T follicular helper cell (primary cell): ENCODE data around the gene FUT4.
A peak's percentile ranks its signal among the peaks of the same experiment; 100 is the strongest.
"Not testable (repeated sequence)": the region's sequence is repeated elsewhere in the genome, so short reads cannot be mapped to it uniquely, and the experiment has no call there.

Experiments
- DNase-seq: peaks from one replicate; pipeline ENCODE4 v3.0.0-alpha.2; 2020; ENCODE audit warnings: low read depth
- total RNA-seq, 2 experiments: gene quantifications; one replicate each; lab custom pipeline; 2026; lab: John Stamatoyannopoulos, UW

Gene FUT4
- 14.7 to 22.7 reads per million in 2 experiments for total RNA-seq

GRCh38 chr11:94543695-94544645, at the start of gene FUT4:
FUT4 (plus strand) TSS chr11:94543921; CDS start chr11:94544134, 213 bp downstream.
- DNase-seq = peak; percentile 43

- no peak for DNase-seq
Observed at GRCh38 chr11:94494126-94494680, 49.5 kb upstream of the FUT4 start.

- no peak for DNase-seq
Observed at GRCh38 chr11:94500181-94500580, 43.5 kb upstream of the FUT4 start.

- DNase-seq = no peak
Observed at GRCh38 chr11:94501522-94501921, 42.2 kb upstream of the FUT4 start.

GRCh38 chr11:94504689-94505293, 38.9 kb upstream of the FUT4 start:
- DNase-seq = no peak

- not testable (repeated sequence) for DNase-seq
Observed at GRCh38 chr11:94506513-94506912, 37.2 kb upstream of the FUT4 start.

- DNase-seq = no peak
Observed at GRCh38 chr11:94507485-94507884, 36.2 kb upstream of the FUT4 start.

GRCh38 chr11:94511932-94512781, 31.6 kb upstream of the FUT4 start, which contains the start of gene C11orf97:
C11orf97 (plus strand) TSS chr11:94512461; CDS start chr11:94512529, 68 bp downstream.
- DNase-seq = peak; percentile 27

- DNase-seq = no peak
Observed at GRCh38 chr11:94513091-94513490, 30.6 kb upstream of the FUT4 start.

- DNase-seq = no peak
Observed at GRCh38 chr11:94515398-94515797, 28.3 kb upstream of the FUT4 start.

GRCh38 chr11:94516725-94517124, 27.0 kb upstream of the FUT4 start:
- no peak for DNase-seq

GRCh38 chr11:94518300-94518699, 25.4 kb upstream of the FUT4 start:
- DNase-seq = no peak

GRCh38 chr11:94519478-94520084, 24.1 kb upstream of the FUT4 start:
- DNase-seq = no peak

GRCh38 chr11:94521684-94522083, 22.0 kb upstream of the FUT4 start:
- DNase-seq = no peak

GRCh38 chr11:94524341-94524740, 19.4 kb upstream of the FUT4 start:
- DNase-seq = no peak

- DNase-seq = no peak
Observed at GRCh38 chr11:94525546-94526324, 18.0 kb upstream of the FUT4 start.

- DNase-seq = no peak
Observed at GRCh38 chr11:94526645-94527438, 16.9 kb upstream of the FUT4 start.

GRCh38 chr11:94528551-94528950, 15.2 kb upstream of the FUT4 start:
- no peak for DNase-seq

GRCh38 chr11:94532211-94532610, 11.5 kb upstream of the FUT4 start:
- DNase-seq = no peak

GRCh38 chr11:94533206-94533605, 10.5 kb upstream of the FUT4 start:
- DNase-seq = no peak
